Activated CD4-positive, alpha-beta T cell treated with anti-CD3 and anti-CD28 coated beads, Interleukin-2, amount 50 U/mL, for 48 hours (primary cell): ENCODE measurements around the gene ADAMTSL2.
A peak's percentile ranks its signal among the peaks of the same experiment; 100 is the strongest.

Source experiments
- DNase-seq, 2 experiments: peaks; one replicate each; pipeline ENCODE4 v3.0.0-alpha.2; 2020

ADAMTSL2 gene

DNA sequence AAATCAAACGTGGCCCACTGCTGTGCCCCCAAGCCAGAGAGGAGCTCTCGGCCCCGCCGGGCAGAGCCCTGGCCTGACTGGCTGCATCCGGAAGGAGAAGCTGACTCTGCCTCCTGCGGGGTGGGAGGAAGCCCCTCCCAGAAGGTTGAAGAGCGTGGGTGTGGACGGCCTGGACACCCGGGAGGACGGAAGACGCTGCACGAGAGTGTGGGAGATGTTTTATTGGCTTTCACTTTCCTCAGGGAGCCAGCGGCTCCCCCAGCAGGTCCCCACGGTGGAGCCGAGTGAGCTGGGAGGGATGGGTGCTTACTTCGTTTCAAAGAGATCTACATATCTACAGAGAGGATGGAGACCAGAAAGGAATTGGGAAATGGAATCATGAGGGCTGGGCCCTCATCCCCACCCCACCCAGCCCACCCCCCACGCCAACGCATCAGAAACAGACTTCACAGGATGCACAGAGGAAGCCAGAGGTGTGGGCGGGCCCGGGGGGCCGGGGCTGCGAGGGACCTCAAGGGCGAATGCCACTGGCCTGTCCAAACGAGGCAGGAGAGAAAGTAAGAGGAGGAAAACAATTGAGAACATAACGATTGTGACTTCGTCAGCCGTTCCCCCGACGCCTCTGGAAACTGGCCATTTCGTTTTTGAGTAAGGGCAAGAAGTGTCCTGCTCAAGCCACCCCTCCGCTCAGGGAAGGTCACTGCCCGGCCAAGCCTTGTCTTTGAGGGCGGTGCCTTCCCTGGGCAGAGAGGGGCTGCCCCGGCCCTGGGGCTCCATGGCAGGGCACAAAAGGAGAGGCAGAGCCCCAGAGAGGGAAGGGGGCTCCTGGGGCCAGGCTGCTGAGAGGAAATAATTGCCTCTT is 42.6 kb downstream of the ADAMTSL2 start:
- DNase-seq: no peak

DNA sequence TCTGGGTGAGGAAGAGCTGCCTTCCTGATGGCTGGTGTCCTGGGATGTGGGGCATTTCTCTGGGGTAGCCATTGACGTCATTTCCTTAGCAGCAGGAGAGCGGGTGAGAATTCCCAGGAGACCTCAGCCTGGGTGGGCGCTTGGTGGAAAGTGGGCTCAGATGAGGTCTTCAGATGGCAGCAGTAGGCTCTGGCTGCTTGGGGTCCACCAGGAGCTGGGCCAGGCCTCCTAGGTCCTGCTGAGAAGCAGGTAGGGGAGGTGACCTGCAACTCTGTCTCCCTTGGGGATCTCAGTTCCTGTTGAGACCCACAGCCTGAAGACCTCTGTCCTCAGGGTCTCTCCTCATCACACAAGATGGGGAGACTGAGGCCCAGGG is 43.2 kb downstream of the ADAMTSL2 start:
- no peak for DNase-seq

DNA sequence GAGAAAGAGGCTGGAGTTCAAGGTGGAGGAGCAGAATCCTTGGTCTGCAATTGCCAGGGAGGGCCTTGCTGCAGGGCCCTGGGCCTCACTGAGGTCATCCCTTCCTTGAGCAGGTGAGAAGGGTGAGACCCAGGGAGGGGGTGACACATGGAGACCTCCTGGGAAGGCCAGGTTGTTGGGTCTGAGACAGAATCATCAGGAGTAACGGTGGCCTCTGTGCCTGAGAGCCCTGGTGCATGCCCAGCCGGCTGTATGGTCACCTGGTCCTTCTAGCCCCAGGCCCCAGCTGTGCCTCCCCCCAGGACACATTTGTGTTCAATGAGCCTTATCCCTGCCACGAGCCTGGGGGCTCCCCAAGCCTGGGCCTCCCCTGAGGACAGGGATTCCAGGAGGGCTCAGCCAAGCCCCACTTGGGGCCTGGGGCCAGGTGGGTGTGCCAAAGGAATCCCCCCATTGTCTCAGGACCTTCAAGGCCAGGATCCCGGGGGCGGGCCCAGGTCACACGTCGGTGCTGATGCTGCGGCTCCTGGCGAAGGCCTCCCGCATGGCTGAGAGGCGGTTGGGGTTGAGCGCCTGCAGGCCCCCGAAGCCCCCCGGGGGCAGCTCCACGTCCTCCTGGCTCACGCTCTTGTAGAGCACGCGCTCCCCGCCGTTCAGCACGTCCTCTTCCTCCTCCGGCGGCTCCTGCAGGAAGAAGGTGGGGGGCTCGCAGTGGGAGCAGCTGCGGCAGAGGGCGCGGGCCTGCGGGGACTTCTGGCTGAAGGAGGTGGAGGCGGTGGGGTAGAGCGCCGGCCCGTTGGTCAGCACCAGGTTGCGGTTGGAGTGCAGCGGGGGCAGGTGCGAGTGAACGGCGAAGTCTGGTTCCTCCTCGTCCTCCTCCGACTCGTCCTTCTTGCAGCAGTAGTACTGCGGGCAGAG is 44.3 kb downstream of the ADAMTSL2 start:
- DNase-seq: no peak

DNA sequence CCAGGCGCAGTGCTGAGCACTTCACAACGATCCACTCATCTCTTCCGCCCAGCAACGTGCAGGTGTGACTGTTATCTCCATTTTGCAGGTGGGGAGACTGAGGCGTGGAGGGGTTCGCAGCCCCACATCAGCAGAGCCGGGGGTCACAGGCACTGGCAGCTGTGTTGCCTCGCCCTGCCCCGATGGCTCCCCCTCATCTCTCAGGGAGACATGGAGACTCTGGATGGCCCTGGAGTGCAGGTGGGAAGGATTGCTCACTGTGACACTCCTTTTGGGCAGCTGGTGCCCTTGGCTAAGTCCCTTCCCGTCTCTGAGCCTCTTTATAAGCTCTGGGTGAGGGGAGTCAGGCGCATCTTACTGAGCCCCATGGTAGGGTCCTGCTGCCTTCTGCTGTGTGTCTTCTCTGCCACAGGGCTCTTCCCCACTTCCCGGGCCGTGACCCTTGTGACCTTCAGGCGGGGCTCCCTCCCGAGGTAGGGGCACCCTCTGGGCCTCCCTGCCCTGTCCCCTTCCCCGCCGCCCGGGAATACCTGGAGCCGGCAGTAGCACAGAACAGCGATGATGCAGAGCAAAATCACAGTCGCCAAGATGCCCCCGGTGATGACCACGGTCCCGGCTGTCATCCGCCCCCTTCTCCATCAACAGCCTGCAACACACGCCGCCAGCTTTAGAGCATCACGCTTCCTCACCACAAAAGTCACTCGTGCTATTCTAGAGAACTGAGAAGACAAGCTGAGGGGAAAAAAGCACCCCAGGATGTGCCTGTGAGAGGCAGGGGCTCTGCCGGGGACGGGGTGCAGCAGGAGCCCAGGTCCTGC is 45.3 kb downstream of the ADAMTSL2 start:
- DNase-seq: no peak

DNA sequence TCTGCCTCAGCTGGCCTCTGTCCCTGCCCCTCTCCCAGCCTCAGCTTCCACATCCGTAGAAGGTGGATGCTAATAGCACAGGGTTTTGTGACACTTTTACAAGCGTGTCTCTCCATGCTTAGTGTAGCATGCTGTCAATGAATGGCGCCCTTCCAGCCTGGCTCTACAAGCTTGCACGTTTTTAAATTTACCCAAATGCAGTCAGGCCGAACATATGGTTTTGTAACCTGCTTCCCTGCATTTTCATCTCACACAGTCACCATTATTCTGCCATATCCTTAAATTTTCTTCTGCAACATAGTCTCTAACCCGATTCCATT is 45.9 kb downstream of the ADAMTSL2 start:
- DNase-seq: no peak

DNA sequence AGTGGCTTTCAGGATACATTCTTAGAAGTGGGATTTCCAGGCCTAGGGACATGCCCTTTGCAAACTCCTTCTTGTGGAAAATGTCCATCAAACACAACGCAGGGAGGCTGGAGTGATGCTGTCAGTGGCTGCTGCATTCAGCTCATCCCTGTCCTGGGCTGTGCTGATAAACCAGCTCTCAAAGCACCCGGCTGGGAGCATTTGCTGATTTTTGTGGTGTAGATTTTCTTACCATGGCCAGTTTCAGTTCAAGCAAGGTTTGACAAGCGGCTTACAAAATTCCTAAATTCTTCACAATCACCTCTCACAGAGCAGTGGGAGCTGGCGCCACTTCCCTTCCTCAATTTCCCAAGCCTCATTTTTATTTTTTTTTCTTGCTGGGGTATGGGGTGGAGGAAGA is 46.5 kb downstream of the ADAMTSL2 start:
- DNase-seq: no peak

DNA sequence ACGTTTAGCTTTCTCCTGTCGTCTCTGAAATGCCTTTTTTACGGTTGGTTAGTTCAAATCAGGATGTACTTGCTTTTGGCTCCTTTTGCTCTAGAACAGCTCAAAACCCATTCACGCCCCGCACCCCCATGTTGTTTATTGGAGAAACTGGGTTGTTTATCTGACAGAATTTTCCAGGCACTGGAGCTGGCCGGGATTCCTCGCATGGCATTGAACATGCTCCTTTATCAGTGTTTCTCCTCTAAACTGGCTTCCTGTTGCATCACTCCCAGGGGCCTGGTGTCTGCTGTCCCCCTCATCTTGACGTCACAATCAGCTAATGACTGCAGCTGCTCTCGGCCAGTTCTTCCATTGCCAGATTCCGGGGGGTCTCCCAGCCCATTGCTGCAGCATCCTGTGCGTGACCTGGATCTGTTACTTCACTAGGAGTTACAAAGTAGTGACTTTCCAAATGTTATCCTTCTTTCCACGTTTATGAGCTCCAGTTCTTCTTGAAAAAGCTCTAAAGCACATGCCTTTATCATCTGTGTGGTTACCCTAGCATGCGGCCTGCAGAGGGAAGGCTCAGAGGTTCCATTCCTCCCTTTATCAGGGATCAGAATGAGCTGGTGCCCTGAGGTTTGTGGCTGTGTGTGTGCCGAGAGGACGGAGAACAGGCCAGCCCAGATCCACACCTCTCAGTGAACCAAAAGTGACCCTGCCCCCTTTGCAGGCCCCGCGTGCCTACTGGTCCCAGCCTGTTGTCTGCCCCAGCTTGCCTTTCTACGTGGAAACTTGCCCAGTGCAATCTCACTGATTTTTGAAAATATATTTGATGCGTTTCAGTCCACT is 47.2 kb downstream of the ADAMTSL2 start:
- no peak for DNase-seq

DNA sequence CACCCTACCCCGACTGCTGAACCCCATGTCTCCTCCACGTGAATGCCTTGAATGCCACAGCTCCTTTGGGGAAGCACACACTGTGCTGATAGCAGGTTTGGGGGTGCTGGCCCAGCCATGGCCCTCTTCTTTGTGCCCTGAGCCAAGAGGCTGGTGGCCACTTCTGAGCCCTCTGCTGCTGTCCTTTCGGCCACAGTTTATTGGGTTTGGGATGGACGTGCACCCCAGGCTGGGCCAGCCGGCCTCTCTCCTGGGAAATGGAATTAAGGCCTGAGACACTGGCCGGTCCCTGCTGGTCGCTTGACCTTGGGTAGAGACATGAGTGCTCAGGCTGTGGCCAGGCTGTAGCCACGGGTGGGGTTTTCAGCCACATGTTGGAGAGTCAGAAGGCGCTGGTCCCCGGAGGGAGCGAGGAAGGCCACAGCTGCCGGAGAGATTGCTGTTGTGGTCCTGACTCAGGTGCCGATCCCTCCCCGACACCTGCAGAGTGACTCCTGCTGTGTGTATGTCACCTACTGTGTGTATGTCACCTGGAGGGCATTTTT is 48.1 kb downstream of the ADAMTSL2 start:
- no peak for DNase-seq

DNA sequence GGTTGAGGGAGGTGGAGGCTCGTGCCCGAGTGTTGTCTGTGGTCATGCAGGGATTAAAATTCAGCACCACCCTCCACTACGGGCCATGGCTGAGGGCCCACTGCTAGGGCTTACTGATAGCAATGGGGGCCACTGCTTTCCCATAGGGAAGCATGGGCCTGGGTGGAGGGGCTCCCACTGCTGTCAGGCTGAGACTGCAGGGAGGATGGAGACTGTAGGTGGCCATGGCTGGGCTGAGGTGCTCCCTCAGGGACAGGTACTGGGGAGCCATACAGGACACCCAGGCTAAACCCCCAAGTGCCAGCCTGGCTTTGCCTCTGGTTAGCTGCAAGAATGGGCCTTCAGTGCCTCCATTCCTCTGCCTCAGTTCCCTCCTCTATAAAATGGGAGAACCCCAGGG is 48.6 kb downstream of the ADAMTSL2 start:
- no peak for DNase-seq

DNA sequence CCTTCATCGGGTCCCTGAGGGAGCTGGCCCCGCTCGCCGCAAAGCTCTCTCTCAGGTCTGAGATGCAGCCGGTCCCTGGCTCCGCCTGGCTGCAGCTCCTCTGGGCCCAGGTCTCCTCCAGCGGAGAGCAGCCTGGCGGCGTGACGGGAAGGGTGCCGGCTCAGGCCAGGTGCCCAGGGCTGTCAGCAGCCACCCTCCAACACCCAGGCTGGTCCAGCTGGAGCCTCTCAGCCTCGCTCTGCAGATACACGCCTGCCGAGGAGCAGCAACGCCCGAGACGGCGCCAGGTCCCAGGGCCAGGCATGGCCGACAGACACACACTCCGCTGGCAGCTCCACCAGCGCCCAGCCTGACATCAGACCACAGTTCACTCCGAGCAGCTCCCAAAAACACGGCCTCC is 49.1 kb downstream of the ADAMTSL2 start:
- DNase-seq: no peak

DNA sequence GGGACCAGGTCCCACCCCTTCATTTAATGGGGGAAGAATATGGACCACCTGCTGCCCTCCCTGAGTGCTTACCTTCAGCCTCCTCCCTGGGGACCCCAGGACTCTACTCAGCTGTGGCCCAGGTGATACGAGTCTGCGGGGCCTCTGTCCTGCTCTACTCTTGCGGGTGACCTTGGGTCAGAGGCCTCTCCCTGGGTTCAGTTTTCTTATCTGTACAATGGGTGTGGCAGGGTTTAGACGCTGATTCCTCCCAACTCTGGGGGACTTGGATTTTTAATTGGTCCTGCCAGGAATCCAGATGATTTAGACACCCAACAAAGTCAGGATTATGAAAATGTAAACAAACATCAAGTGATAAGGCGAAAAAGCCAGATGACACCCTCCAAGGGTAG is 49.7 kb downstream of the ADAMTSL2 start:
- DNase-seq: no peak

DNA sequence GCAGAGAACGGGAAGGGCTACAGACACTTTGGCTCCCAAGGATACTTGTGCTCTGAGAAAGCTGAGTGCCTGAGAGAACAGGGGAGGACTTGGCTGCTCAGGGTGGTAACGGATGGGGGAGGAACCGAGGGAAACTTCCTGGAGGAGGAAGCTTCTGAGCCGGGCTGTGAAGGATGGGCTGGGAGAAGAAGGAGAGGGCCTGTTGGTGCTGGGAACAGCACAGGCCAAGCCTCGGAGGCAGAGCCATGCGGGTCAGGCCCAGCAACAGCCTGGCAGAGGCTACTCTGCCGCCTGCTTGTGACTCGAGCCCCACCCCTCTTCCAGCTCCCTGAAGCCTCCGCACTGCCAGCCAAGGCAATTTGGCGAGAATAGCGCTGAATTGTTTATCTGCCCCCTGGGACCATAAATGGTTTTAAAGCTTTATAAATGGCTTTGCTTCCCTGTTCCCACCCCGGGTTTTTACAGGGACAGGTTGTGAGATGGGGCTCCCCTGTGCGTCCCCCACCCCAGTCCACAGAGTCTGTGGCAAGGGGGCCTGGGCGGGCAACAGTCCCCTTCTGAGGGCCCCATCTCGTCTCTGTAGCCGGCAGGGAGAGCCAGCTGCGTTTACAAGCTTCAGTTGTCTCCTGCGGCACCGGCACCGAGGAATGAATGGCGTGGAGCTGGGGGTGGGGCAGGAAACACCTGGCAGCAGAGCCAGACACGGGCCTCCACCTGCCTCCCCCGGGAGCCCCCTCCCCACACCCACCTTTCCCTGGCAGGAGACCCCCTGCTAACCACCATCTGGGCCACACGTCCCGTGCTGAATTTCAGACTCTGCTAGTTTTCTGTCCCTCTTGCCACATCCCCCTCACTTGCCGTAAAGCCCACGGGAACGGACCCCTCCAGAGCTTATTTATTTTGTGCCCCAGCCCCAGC is 50.3 kb downstream of the ADAMTSL2 start:
- DNase-seq: no peak

DNA sequence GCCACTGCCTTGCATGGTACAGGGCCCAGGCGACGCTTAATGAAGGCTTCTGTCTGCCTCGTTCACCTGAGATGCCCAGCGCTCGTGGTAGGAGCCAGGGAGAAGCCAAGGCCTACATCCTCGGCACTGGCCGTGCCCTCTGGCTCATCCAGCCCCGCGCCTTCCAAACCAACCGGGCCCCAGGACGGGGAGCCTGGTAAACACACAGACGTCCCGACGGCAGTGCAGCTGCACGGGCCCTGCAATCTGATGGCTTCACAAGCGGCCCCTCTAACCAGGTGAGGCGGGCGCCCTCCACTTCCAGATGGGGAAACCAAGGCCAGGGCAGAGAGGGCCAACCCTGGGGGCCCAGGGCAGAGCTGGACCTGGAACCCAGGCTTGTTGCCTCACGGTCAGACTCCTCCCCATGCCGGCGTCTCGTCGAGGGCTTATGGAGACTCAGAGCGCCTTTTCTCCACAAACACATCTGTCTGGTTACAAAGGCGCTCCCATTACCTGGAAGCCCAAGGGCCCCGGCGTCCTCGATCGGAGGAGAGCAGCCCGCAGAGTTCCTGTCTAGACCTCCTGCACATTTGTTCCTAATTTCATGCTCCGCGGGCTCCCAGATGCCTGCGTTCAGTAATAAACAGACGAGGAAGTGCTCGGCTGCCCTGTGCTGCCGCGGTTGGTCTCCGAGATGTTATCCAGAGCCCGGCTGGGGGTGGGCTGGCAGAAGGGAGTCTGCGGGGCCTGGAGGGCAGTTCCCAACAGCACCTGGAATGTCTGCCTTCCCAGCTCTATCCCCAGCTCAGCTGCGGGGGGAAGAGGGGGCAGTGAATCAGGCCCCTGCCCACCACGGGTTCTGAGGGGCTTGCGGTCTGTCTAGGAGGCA is 51.2 kb downstream of the ADAMTSL2 start:
- no peak for DNase-seq

DNA sequence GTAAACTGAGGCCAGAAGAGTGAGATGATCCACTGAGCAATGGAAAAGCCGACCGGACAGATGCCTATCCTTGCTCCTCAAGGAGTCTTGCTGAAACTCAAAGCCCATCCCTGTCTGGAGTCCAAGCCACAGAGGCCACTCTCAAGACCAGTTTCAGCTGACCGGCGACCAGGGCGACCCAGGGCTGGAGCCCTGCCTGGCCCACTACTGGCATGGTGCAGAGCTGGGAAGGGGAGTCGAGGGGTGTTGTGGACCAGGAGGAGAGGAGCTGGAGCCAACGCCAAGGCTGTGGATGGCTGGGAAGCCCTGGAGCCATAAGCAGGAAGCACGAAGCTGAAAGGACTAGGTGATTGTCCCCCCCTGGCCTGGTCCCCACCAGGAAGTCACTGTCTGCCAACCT is 52.5 kb downstream of the ADAMTSL2 start:
- no peak for DNase-seq

DNA sequence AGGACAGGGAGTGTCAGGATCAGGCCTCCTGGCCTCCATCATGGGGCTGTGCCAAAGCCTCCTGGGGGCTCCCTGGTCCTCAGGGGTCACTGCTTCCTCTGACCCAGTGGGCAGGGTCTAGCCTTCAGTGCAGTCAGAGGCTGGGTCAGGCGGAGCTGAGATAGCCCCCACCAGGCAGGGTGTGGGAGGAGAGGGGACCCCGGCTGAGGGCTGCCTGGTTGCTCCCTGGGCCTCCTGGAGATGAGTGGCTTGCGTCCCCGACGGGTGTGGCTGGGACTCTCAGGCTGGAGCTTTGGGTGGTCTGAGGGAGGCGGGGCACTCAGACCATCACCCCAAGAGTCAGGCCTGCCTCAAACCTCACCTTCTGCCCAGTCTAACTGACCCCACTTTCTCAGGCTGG is 53.0 kb downstream of the ADAMTSL2 start:
- DNase-seq: no peak

DNA sequence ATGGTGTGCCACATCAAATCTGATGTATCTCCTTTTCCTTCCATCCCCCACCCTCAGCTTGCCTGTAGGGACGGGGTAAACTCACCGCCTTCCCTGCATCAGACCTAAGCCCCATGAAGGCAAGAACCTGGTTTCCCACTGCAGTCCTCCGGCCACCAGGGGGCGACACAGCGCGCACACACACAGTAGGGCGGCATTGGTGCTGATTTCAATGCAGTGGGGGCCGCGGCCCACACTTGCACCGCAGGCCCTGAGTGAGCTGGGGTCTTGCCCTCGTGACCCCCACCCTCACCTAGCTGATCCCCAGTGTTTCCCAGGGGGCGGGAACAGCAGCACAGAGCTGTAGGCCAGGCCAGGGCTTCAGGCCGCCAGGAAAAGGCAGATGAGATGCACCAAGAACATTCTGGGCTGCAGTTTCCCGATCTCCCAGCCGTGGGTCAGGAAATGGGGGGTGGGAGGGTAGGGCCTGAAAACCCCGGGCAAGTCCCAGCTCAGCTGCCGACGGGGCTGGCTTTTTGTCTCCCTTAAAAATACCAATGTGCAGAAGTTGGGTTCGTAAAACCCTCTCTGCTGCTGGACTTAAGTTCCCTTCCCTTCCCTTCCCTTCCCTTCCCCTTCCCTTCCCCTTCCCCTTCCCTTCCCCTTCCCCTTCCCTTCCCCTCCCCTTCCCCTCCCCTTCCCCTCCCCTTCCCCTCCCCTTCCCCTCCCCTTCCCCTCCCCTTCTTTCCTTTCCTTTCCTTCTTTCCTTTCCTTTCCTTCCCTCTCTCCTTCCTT is 55.1 kb downstream of the ADAMTSL2 start:
- peak; percentile 62 to 66 for DNase-seq

DNA sequence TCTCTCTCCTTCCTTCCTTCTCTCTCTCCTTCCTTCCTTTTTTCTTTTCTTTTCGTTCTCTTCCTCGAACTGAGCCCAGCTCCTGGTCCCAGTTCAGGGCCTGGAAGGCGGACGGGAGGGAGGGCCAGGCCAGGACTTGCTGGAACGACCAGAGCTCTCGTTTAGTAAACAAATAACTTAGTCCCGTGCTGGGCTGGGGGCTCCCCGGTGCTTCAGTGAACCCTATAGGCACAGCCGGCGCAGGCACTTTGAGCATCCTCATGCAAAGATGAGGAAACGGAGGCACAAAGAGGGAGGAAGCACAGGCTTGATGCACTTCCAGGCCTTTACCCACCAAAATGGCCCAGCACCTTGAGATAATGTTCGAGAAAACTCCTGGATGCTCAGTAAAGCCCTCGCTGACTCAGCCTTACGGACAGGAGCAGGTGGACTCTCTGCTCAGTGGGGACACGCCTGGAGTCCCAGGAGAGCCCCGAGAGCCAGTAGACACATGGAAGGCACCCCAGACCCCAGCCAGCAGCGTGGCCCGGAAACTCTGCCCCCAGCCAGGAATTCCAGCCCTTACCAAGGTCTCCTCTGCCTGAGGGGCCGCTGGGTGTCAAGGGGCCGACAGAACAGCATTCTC is 55.8 kb downstream of the ADAMTSL2 start:
- no peak for DNase-seq

DNA sequence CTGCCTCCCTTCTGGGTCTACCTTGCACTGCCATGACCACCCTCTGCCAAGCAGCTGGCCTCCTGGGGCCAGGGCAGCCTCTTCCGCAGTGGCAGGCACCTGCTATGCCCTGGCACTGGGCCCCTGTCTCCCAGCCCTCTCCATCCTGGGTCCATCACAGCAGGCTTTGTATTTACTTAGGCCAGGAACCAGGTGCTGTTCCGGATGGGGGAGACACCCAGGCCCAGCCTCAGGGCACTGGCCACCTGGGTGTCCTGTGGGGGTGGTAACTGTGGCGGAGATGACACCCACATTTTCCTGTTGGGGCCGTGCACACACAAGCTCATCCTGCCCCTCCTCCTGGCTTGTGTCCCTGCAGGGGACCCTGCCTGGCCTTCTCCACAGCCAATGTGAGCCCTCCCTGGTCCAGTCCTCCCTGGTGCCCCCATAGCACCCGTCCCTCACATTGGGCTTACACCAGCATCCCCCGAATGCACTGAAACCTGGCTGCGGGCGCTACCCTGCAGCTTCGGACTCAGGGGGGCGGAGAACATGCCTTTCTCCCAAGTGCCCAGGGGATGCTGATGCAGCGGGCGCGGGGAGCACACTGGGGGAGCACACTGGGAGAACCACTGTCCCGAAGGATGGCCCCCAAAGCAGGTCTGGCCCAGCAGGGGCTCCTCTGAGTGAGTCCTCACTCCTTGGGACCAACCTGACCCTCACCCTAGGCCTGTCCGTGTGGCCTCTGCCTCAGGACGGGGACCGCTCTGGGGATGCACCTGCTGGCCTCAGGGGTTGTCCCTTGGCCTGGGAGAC is 56.8 kb downstream of the ADAMTSL2 start:
- no peak for DNase-seq
